NCI-H1436 treated with DMSO at 0.1 percent for 48 hours (cell line): ENCODE measurements around the gene GDAP1L1.
"Not testable (repeated sequence)": the region's sequence is repeated elsewhere in the genome, so short reads cannot be mapped to it uniquely, and the experiment has no call there.

ENCODE experiments used
- DNase-seq: peaks from one replicate; lab custom pipeline; 2025; lab: John Stamatoyannopoulos, UW

The GDAP1L1 gene

GRCh38 chr20:44255942-44256341 lies 8.8 kb downstream of the GDAP1L1 start:
- DNase-seq: no peak

- DNase-seq: no peak
Observed at GRCh38 chr20:44256961-44257360, 9.9 kb downstream of the GDAP1L1 start.

GRCh38 chr20:44258226-44258890 lies 11.2 kb downstream of the GDAP1L1 start:
- no peak for DNase-seq

- DNase-seq: no peak
Observed at GRCh38 chr20:44264287-44264686, 17.2 kb downstream of the GDAP1L1 start.

GRCh38 chr20:44268802-44269201 lies 21.7 kb downstream of the GDAP1L1 start:
- DNase-seq: no peak

- no peak for DNase-seq
Observed at GRCh38 chr20:44271915-44272663, 25.0 kb downstream of the GDAP1L1 start.

GRCh38 chr20:44273231-44274215 lies 26.4 kb downstream of the GDAP1L1 start:
- no peak for DNase-seq

GRCh38 chr20:44274303-44275017 lies 27.4 kb downstream of the GDAP1L1 start:
- DNase-seq: no peak

- no peak for DNase-seq
Observed at GRCh38 chr20:44279228-44279627, 32.1 kb downstream of the GDAP1L1 start.

- no peak for DNase-seq
Observed at GRCh38 chr20:44280387-44280786, 33.3 kb downstream of the GDAP1L1 start.

GRCh38 chr20:44282192-44282591 lies 35.1 kb downstream of the GDAP1L1 start:
- no peak for DNase-seq

- DNase-seq: no peak
Observed at GRCh38 chr20:44284032-44284431, 36.9 kb downstream of the GDAP1L1 start.

- DNase-seq: no peak
Observed at GRCh38 chr20:44287272-44288097, 40.4 kb downstream of the GDAP1L1 start.

GRCh38 chr20:44288252-44288651 lies 41.1 kb downstream of the GDAP1L1 start:
- no peak for DNase-seq

GRCh38 chr20:44291754-44292153 lies 44.6 kb downstream of the GDAP1L1 start:
- DNase-seq: no peak

- DNase-seq: no peak
Observed at GRCh38 chr20:44296011-44296410, 48.9 kb downstream of the GDAP1L1 start.

- DNase-seq: no peak
Observed at GRCh38 chr20:44297721-44298120, 50.6 kb downstream of the GDAP1L1 start.

GRCh38 chr20:44299011-44299535 lies 52.0 kb downstream of the GDAP1L1 start:
- not testable (repeated sequence) for DNase-seq

- no peak for DNase-seq
Observed at GRCh38 chr20:44301285-44301684, 54.2 kb downstream of the GDAP1L1 start.

GRCh38 chr20:44302026-44302669 lies 55.0 kb downstream of the GDAP1L1 start:
- DNase-seq: no peak
